H1 (cell line): ENCODE results near the gene NDUFA13. TPM values are rescaled to one million over a fixed set of nuclear protein-coding genes. Genes with fewer than 3 reads are reported as not detected.

Experiments
- CTCF ChIA-PET: fragments of 300-600 bp; sonication (Branson Sonifier 250); formaldehyde crosslinking; loops from one replicate; lab custom pipeline; 2021; ENCODE audit not compliant: partially characterized antibody; lab: Charles Lee
- POLR2A ChIA-PET: fragments of 300-600 bp; sonication (Branson Sonifier 250); formaldehyde crosslinking; loops from one replicate; lab custom pipeline; 2021; ENCODE audit warnings: inconsistent platforms; ENCODE audit not compliant: partially characterized antibody; lab: Charles Lee
- DNase-seq, 2 experiments: peaks; one replicate each; pipeline versions ENCODE4 v3.0.0 to v3.0.0-alpha.2; 2010 to 2022; ENCODE audit warnings: low spot score in 2 of 2, low read depth in 1 of 2, mixed read lengths in 1 of 2
- FAIRE-seq: peaks from 2 replicates; lab custom pipeline; 2011; peaks lifted over from hg19 to GRCh38; lab: Jason Lieb, UNC
- H2AFZ ChIP-seq: 2 replicates; pipeline ENCODE4 v1.8.1; 2012; ENCODE audit warnings: low read length, inconsistent platforms
- H2AK5ac ChIP-seq: 2 replicates; pipeline ENCODE4 v1.6.1; 2013; ENCODE audit warnings: low read depth, low read length
- H2BK120ac ChIP-seq: replicated peaks from 2 replicates; pipeline ENCODE3; 2013; ENCODE audit warnings: low read depth, low read length, inconsistent platforms
- H2BK12ac ChIP-seq: 2 replicates; pipeline ENCODE4 v1.6.1; 2013; ENCODE audit warnings: low read depth, low read length
- H2BK15ac ChIP-seq: 2 replicates; pipeline ENCODE4 v1.6.1; 2013; ENCODE audit warnings: low read length
- H2BK20ac ChIP-seq: 2 replicates; pipeline ENCODE4 v1.6.1; 2013; ENCODE audit warnings: low read length
- H2BK5ac ChIP-seq: 2 replicates; pipeline ENCODE4 v1.6.1; 2013; ENCODE audit warnings: low read depth, low read length
- H3K14ac ChIP-seq: 2 replicates; pipeline ENCODE4 v1.6.1; 2013; ENCODE audit warnings: inconsistent platforms; ENCODE audit not compliant: insufficient read length
- H3K18ac ChIP-seq: 2 replicates; pipeline ENCODE4 v1.6.1; 2013; ENCODE audit warnings: low read length; ENCODE audit errors: extremely low read depth
- H3K23ac ChIP-seq: 2 replicates; pipeline ENCODE4 v1.6.1; 2013; ENCODE audit warnings: inconsistent platforms; ENCODE audit not compliant: insufficient read length
- H3K23me2 ChIP-seq: 2 replicates; pipeline ENCODE4 v1.6.1; 2013; ENCODE audit warnings: low read depth, low read length
- H3K27ac ChIP-seq: 2 replicates; pipeline ENCODE4 v1.6.1; 2011; ENCODE audit warnings: low read depth, low read length, inconsistent platforms
- H3K27me3 ChIP-seq, 4 experiments: replicated peaks in 1 of 4; 1 replicate in 1 of 4; 2 replicates in 3 of 4; pipeline versions ENCODE4 v1.6.1 to v1.8.1; 2011 to 2013; ENCODE audit warnings: low read length in 3 of 4, mild to moderate bottlenecking in 3 of 4, inconsistent platforms in 2 of 4, mixed read lengths in 2 of 4, moderate library complexity in 1 of 4; ENCODE audit not compliant: control insufficient read depth in 3 of 4, insufficient read depth in 3 of 4; ENCODE audit errors: extremely low read depth in 1 of 4
- H3K36me3 ChIP-seq, 4 experiments: 2 replicates each; pipeline versions ENCODE4 v1.6.1 to v1.8.1; 2011 to 2013; ENCODE audit warnings: mild to moderate bottlenecking in 4 of 4, low read length in 3 of 4, moderate library complexity in 2 of 4, control low read depth in 1 of 4, inconsistent platforms in 1 of 4; ENCODE audit not compliant: insufficient read depth in 4 of 4, control insufficient read depth in 2 of 4
- H3K4ac ChIP-seq: replicated peaks from 2 replicates; pipeline ENCODE3; 2013; ENCODE audit warnings: low read length, low read depth, mixed read lengths, inconsistent platforms; ENCODE audit not compliant: insufficient read length
- H3K4me1 ChIP-seq, 4 experiments: replicated peaks in 1 of 4; 1 replicate in 1 of 4; 2 replicates in 3 of 4; pipeline versions ENCODE4 v1.6.1 to v1.8.1; 2011 to 2013; ENCODE audit warnings: low read length in 3 of 4, inconsistent platforms in 2 of 4, mixed read lengths in 1 of 4; ENCODE audit not compliant: insufficient read depth in 4 of 4, control insufficient read depth in 3 of 4
- H3K4me2 ChIP-seq, 2 experiments: 2 replicates each; pipeline versions ENCODE4 v1.6.1 to v1.8.1; 2011 to 2013; ENCODE audit warnings: low read depth in 2 of 2, low read length in 2 of 2, control low read depth in 1 of 2, inconsistent platforms in 1 of 2, mild to moderate bottlenecking in 1 of 2; ENCODE audit not compliant: insufficient read depth in 1 of 2
- H3K4me3 ChIP-seq, 4 experiments: fragments of 200-600, 300-600 bp in 1 of 4; sonication (generic), shearing (Covaris generic), sonication (Bioruptor Twin) in 1 of 4; 2 replicates each; pipeline versions ENCODE4 v1.5.1 to v1.8.1; 2011 to 2016; ENCODE audit warnings: low read length in 4 of 4, low read depth in 3 of 4, control low read depth in 2 of 4, inconsistent platforms in 2 of 4, mild to moderate bottlenecking in 2 of 4, mixed read lengths in 1 of 4, moderate library complexity in 1 of 4; ENCODE audit not compliant: insufficient read depth in 2 of 4; ENCODE audit errors: extremely low read depth in 1 of 4
- H3K56ac ChIP-seq: replicated peaks from 2 replicates; pipeline ENCODE3; 2013; ENCODE audit warnings: low read depth, mild to moderate bottlenecking, mixed read lengths, low read length, inconsistent platforms; ENCODE audit not compliant: insufficient read length
- H3K79me1 ChIP-seq: 2 replicates; pipeline ENCODE4 v1.6.1; 2013; ENCODE audit warnings: low read depth, low read length, control low read depth
- H3K79me2 ChIP-seq, 2 experiments: 2 replicates each; pipeline versions ENCODE4 v1.6.1 to v1.8.1; 2012 to 2013; ENCODE audit warnings: low read length in 2 of 2, mild to moderate bottlenecking in 2 of 2, inconsistent platforms in 1 of 2; ENCODE audit not compliant: insufficient read depth in 2 of 2, control insufficient read depth in 1 of 2
- H3K9ac ChIP-seq, 4 experiments: replicated peaks in 1 of 4; 1 replicate in 1 of 4; 2 replicates in 3 of 4; pipeline versions ENCODE4 v1.6.1 to v1.8.1; 2011 to 2013; ENCODE audit warnings: low read depth in 3 of 4, low read length in 3 of 4, control low read depth in 2 of 4, mild to moderate bottlenecking in 2 of 4, moderate library complexity in 2 of 4, inconsistent platforms in 1 of 4; ENCODE audit errors: extremely low read depth in 1 of 4
- H3K9me3 ChIP-seq, 2 experiments: 2 replicates each; pipeline versions ENCODE4 v1.6.1 to v1.8.1; 2012 to 2013; ENCODE audit warnings: mild to moderate bottlenecking in 2 of 2, moderate library complexity in 2 of 2, control low read depth in 1 of 2, inconsistent platforms in 1 of 2, low read depth in 1 of 2, low read length in 1 of 2, mixed read lengths in 1 of 2; ENCODE audit not compliant: insufficient read depth in 2 of 2
- H4K20me1 ChIP-seq, 2 experiments: replicated peaks in 1 of 2; 2 replicates each; pipeline versions ENCODE3 to v1.8.1; 2011 to 2013; ENCODE audit warnings: inconsistent platforms in 2 of 2, low read length in 2 of 2, mild to moderate bottlenecking in 1 of 2; ENCODE audit not compliant: insufficient read depth in 2 of 2, control insufficient read depth in 1 of 2
- H4K5ac ChIP-seq: 2 replicates; pipeline ENCODE4 v1.6.1; 2013; ENCODE audit warnings: low read length, low read depth, mixed read lengths, inconsistent platforms; ENCODE audit not compliant: insufficient read length
- H4K8ac ChIP-seq: 2 replicates; pipeline ENCODE4 v1.8.0; 2013; ENCODE audit warnings: mild to moderate bottlenecking, moderate library complexity, low read length, inconsistent platforms; ENCODE audit not compliant: insufficient read depth; ENCODE audit errors: extremely low read depth
- H4K91ac ChIP-seq: replicated peaks from 2 replicates; pipeline ENCODE3; 2013; ENCODE audit warnings: low read length, mixed read lengths, inconsistent platforms; ENCODE audit not compliant: insufficient read length
- CHD2 ChIP-seq: IDR thresholded peaks from 2 replicates; pipeline ENCODE4 v1.6.1; 2012; ENCODE audit warnings: low read length, improper control_type of control experiment
- GABPA ChIP-seq: IDR thresholded peaks from 2 replicates; pipeline ENCODE4 v1.6.1; 2011; ENCODE audit warnings: mild to moderate bottlenecking, low read length, moderate library complexity, borderline replicate concordance; ENCODE audit not compliant: insufficient read depth
- GTF2F1 ChIP-seq: IDR thresholded peaks from 2 replicates; pipeline ENCODE4 v1.6.1; 2012; ENCODE audit warnings: low read depth, low read length, improper control_type of control experiment, borderline replicate concordance
- NRF1 ChIP-seq: IDR thresholded peaks from 2 replicates; pipeline ENCODE4 v1.6.1; 2011; ENCODE audit warnings: mild to moderate bottlenecking, low read depth, low read length, improper control_type of control experiment
- RFX5 ChIP-seq: IDR thresholded peaks from 2 replicates; pipeline ENCODE4 v1.6.1; 2011; ENCODE audit warnings: low read depth, low read length, improper control_type of control experiment, borderline replicate concordance
- SAP30 ChIP-seq: fragments of 300-600 bp; sonication (generic); IDR thresholded peaks from 2 replicates; pipeline ENCODE4 v1.7.1; 2012; ENCODE audit warnings: low read length, moderate library complexity, mild to moderate bottlenecking, inconsistent platforms; ENCODE audit not compliant: insufficient read depth, insufficient replicate concordance
- SP2 ChIP-seq: IDR thresholded peaks from 2 replicates; pipeline ENCODE4 v1.6.1; 2012; ENCODE audit warnings: mild to moderate bottlenecking, low read length, inconsistent platforms
- SRF ChIP-seq: IDR thresholded peaks from 2 replicates; pipeline ENCODE4 v1.6.1; 2011; ENCODE audit warnings: mild to moderate bottlenecking, low read depth, low read length, moderate library complexity
- TAF1 ChIP-seq: IDR thresholded peaks from 2 replicates; pipeline ENCODE4 v1.6.1; 2011; ENCODE audit warnings: mild to moderate bottlenecking, low read depth, low read length
- WGBS, 2 experiments: shearing (Covaris generic) in 1 of 2; methylation state at CpG; one replicate each; pipeline versions ENCODE4 v1.1.6 to v1.1.7; 2013 to 2015; ENCODE audit warnings: low lambda C conversion rate in 2 of 2, mixed read lengths in 2 of 2, inconsistent platforms in 1 of 2, low coverage in 1 of 2, missing lambda C conversion rate in 1 of 2; ENCODE audit not compliant: insufficient replicate concordance in 2 of 2, insufficient coverage in 1 of 2, insufficient read length in 1 of 2; ENCODE audit errors: extremely low coverage in 1 of 2, missing lambda C conversion rate in 1 of 2; 5-methylcytosine and 5-hydroxymethylcytosine counted together
- polyA plus RNA-seq, 7 experiments: library from polyadenylated mRNA; depleted of rRNA in 3 of 7; stranded (reverse) in 5 of 7; unstranded in 2 of 7; fragments of >200 nt in 5 of 7; fragments of 200-250 nt in 2 of 7; gene quantifications; 1 replicate in 5 of 7; 2 replicates in 1 of 7; 4 replicates in 1 of 7; pipeline versions ENCODE4 v1.2.1 to v1.2.3, GENCODE V29; 2011 to 2013; ENCODE audit warnings: missing spikeins in 2 of 7, mixed read lengths in 2 of 7
- total RNA-seq: library from RNA; stranded (reverse); fragmentation: NEBNext Ultra II Directional; extraction: Animal tissue kit (Norgen Biotek cat#: 25700); gene quantifications from 2 replicates; pipeline ENCODE4 v1.2.1, GENCODE V29; 2021

The NDUFA13 gene
- total and polyA plus RNA-seq, 2 of the 8 experiments (the other 6 are each of a cell fraction or from before 2014, with no cell fraction given) = 413 to 1,105 TPM

DNA sequence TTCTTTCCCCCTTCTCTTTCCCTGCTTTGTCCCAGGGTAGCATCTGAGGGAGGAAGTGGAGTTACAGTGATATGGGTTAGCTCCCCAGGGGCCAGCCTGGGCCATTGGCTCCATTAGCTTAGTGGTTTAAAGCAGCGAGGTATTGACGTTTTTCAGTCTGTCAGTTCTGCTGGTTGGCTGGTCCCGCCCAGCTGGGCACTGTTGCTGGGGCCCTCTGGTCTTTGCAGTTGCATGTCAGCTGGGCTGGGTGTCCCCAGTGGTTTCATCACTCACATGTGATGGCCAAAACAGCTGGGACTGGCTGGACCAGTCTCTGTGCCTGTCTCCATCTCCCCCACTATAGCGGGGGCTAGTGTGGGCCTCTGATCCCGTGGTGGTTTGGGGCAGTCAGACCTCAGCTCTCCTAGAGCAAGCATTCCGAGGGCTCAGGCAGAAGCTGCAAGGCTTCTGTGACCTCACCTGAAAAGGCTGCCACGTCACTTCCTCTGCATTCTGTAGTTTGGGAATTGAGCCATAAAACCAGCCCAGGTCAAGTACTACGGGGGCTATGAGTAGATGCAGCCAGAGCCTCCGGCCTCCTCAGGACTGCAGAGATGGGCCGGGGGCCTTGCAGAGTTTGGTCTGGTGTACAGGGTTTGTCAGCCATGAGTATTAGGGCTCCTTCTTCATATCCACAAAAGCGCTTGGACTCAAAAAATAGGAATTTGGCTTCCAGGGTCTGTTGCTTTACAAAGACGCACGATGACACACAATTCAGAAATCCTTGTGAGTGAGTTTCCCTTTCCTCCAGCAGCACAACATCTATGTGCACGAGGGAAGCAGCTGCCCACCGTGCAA lies 30.6 kb upstream of the NDUFA13 start:
- DNase-seq = no peak
- no peak for FAIRE-seq
- Histone ChIP-seq H4K8ac (0 out of 2 replicates have a peak overlapping the region, but pooled peaks have one; percentile 51), H3K4me1 (peaks cover 11 to 36% (median 22%) of the 10 kb centered on the region in 4 experiments), H3K27me3 (no peaks in the 10 kb centered on the region), H4K91ac (no peak overlapping the region), H2BK15ac (no peak overlapping the region), H3K23ac (no peak overlapping the region), H2BK5ac (peak overlapping the region; percentile 18; the same call in 1 of the 2 replicates), H3K27ac (no peak overlapping the region), H2AFZ (no peak overlapping the region), H3K4ac (no peak overlapping the region), H3K18ac (no peak overlapping the region; the same call in 1 of the 2 replicates), H3K4me2 (no peak overlapping the region), H3K23me2 (no peaks in the 10 kb centered on the region), H3K79me2 (peaks cover 6 to 69% of the 10 kb centered on the region in 2 experiments; a peak in 3 of 4 replicates), H2BK20ac (no peak overlapping the region), H2BK120ac (no peak overlapping the region), H3K56ac (no peak overlapping the region), H2AK5ac (no peak overlapping the region), H4K5ac (no peak overlapping the region), H2BK12ac (0 out of 2 replicates have a peak overlapping the region, but pooled peaks have one; percentile 39), H3K9ac (no peak overlapping the region; a peak in 1 of 7 replicates), H3K9me3 (no peaks in the 10 kb centered on the region), H3K14ac (no peak overlapping the region), H4K20me1 (peaks cover 11 to 39% of the 10 kb centered on the region in 2 experiments), H3K4me3 (no peak overlapping the region), H3K36me3 (peaks cover 0 to 3% (median under 1%) of the 10 kb centered on the region in 4 experiments; a peak in 2 of 8 replicates), H3K79me1 (peaks cover 23% of the 10 kb centered on the region)
- no peak for TF ChIP-seq SP2
- no peak for TF ChIP-seq NRF1
- TF ChIP-seq CHD2 = no peak
- no peak for TF ChIP-seq GTF2F1
- TF ChIP-seq SAP30 = no peak
- TF ChIP-seq TAF1 = no peak
- TF ChIP-seq RFX5 = no peak
- no peak for TF ChIP-seq GABPA
- no peak for TF ChIP-seq SRF
- ChIA-PET CTCF (interaction anchor here (0.9 to 9.8 kb wide), 4 partner anchors 9 to 120 kb away, joined by 3 to 146 read pairs (median 26); no protein-coding TSS in a partner anchor), POLR2A (interaction anchor here (1.0 to 1.5 kb wide), 4 partner anchors 10 to 80 kb away, joined by 3 to 5 read pairs (median 4); partner anchors contain the start of gene GATAD2A)
- WGBS, 2 experiments = 88% methylated on average over 15 of the region's 15 CpGs; no CpG with 5 or more reads in 1 of the 2 experiments
